HEK293 (cell line): Measurements from ENCODE around the gene BRSK1.

ENCODE experiments used
- EGR2 ChIP-seq: fragments of 450-650 bp; formaldehyde crosslinking; IDR thresholded peaks from 2 replicates; pipeline ENCODE4 v1.5.1; 2016; ENCODE audit warnings: low read depth, missing biosample characterization, missing genetic modification characterization
- GLI4 ChIP-seq: fragments of 450-650 bp; formaldehyde crosslinking; IDR thresholded peaks from 2 replicates; pipeline ENCODE4 v1.5.1; 2016; ENCODE audit warnings: missing biosample characterization, missing genetic modification characterization
- GLIS1 ChIP-seq: fragments of 450-650 bp; formaldehyde crosslinking; IDR thresholded peaks from 2 replicates; pipeline ENCODE4 v1.5.1; 2016; ENCODE audit warnings: missing biosample characterization, missing genetic modification characterization
- HOXA7 ChIP-seq: sonication (generic); formaldehyde crosslinking; IDR thresholded peaks from 2 replicates; pipeline ENCODE4 v1.8.1; 2022; ENCODE audit warnings: missing genetic modification reagents, borderline replicate concordance
- MYNN ChIP-seq: fragments of 450-650 bp; formaldehyde crosslinking; IDR thresholded peaks from 2 replicates; pipeline ENCODE4 v1.5.1; 2016; ENCODE audit warnings: missing biosample characterization, missing genetic modification characterization, borderline replicate concordance
- PRDM1 ChIP-seq: fragments of 450-650 bp; formaldehyde crosslinking; IDR thresholded peaks from 2 replicates; pipeline ENCODE4; 2016; ENCODE audit warnings: missing biosample characterization, missing genetic modification characterization
- RBAK ChIP-seq: fragments of 450-650 bp; formaldehyde crosslinking; IDR thresholded peaks from 2 replicates; pipeline ENCODE4 v1.5.1; 2016; ENCODE audit warnings: missing biosample characterization, missing genetic modification characterization
- YY1 ChIP-seq: fragments of 450-650 bp; formaldehyde crosslinking; IDR thresholded peaks from 2 replicates; pipeline ENCODE4 v1.5.1; 2018; ENCODE audit warnings: missing biosample characterization, missing genetic modification characterization
- ZBTB21 ChIP-seq: fragments of 450-650 bp; formaldehyde crosslinking; IDR thresholded peaks from 2 replicates; pipeline ENCODE4 v1.5.1; 2017; ENCODE audit warnings: missing biosample characterization, missing genetic modification characterization
- ZBTB7A ChIP-seq: fragments of 450-650 bp; formaldehyde crosslinking; IDR thresholded peaks from 2 replicates; pipeline ENCODE4 v1.5.1; 2016; ENCODE audit warnings: low read depth, missing biosample characterization, missing genetic modification characterization
- ZFHX2 ChIP-seq: fragments of 450-650 bp; formaldehyde crosslinking; conservative IDR thresholded peaks from 2 replicates; pipeline ENCODE4 v1.5.1; 2016; ENCODE audit warnings: missing biosample characterization, missing genetic modification characterization
- ZFP37 ChIP-seq: fragments of 450-650 bp; formaldehyde crosslinking; IDR thresholded peaks from 2 replicates; pipeline ENCODE4 v1.5.1; 2016; ENCODE audit warnings: missing biosample characterization, missing genetic modification characterization
- ZIC2 ChIP-seq: fragments of 450-650 bp; formaldehyde crosslinking; IDR thresholded peaks from 2 replicates; pipeline ENCODE4 v1.5.1; 2016; ENCODE audit warnings: missing biosample characterization, missing genetic modification characterization
- ZNF174 ChIP-seq: fragments of 450-650 bp; formaldehyde crosslinking; IDR thresholded peaks from 2 replicates; pipeline ENCODE4 v1.5.0; 2017; ENCODE audit warnings: missing biosample characterization, mild to moderate bottlenecking, missing genetic modification characterization
- ZNF211 ChIP-seq: fragments of 450-650 bp; formaldehyde crosslinking; IDR thresholded peaks from 2 replicates; pipeline ENCODE4 v1.5.1; 2016; ENCODE audit warnings: low read depth, missing biosample characterization, missing genetic modification characterization
- ZNF311 ChIP-seq: fragments of 450-650 bp; formaldehyde crosslinking; IDR thresholded peaks from 2 replicates; pipeline ENCODE4 v1.5.1; 2017; ENCODE audit warnings: missing biosample characterization, missing genetic modification characterization, borderline replicate concordance
- ZNF335 ChIP-seq: fragments of 450-650 bp; formaldehyde crosslinking; conservative IDR thresholded peaks from 2 replicates; pipeline ENCODE4 v1.5.1; 2016; ENCODE audit warnings: missing biosample characterization, missing genetic modification characterization
- ZNF341 ChIP-seq: fragments of 450-650 bp; formaldehyde crosslinking; IDR thresholded peaks from 2 replicates; pipeline ENCODE4; 2016; ENCODE audit warnings: low read depth, missing biosample characterization, missing genetic modification characterization
- ZNF366 ChIP-seq: fragments of 450-650 bp; formaldehyde crosslinking; conservative IDR thresholded peaks from 2 replicates; pipeline ENCODE4 v1.5.1; 2016; ENCODE audit warnings: missing biosample characterization, missing genetic modification characterization
- ZNF501 ChIP-seq: fragments of 450-650 bp; formaldehyde crosslinking; IDR thresholded peaks from 2 replicates; pipeline ENCODE4 v1.5.1; 2016; ENCODE audit warnings: missing biosample characterization, missing genetic modification characterization
- ZNF629 ChIP-seq: fragments of 450-650 bp; formaldehyde crosslinking; IDR thresholded peaks from 2 replicates; pipeline ENCODE4 v1.5.1; 2017; ENCODE audit warnings: missing biosample characterization, missing genetic modification characterization
- ZNF785 ChIP-seq: fragments of 450-650 bp; formaldehyde crosslinking; IDR thresholded peaks from 2 replicates; pipeline ENCODE4 v1.5.1; 2016; ENCODE audit warnings: missing biosample characterization, missing genetic modification characterization
- ZNF791 ChIP-seq: fragments of 450-650 bp; formaldehyde crosslinking; IDR thresholded peaks from 2 replicates; pipeline ENCODE4 v1.5.1; 2016; ENCODE audit warnings: missing biosample characterization, missing genetic modification characterization
- TF ChIP-seq, protein P1 (sequence below): fragments of 450-650 bp; formaldehyde crosslinking; IDR thresholded peaks from 2 replicates; pipeline ENCODE4 v1.5.1; 2016; ENCODE audit warnings: missing biosample characterization, missing genetic modification characterization
- TF ChIP-seq, protein P2 (sequence below): fragments of 450-650 bp; formaldehyde crosslinking; IDR thresholded peaks from 2 replicates; pipeline ENCODE4 v1.5.1; 2017; ENCODE audit warnings: missing biosample characterization, missing genetic modification characterization
- TF ChIP-seq, protein P3 (sequence below): fragments of 450-650 bp; formaldehyde crosslinking; IDR thresholded peaks from 2 replicates; pipeline ENCODE4 v1.5.1; 2016; ENCODE audit warnings: missing biosample characterization, missing genetic modification characterization, low read depth
- TF ChIP-seq, protein P4 (sequence below): fragments of 450-650 bp; formaldehyde crosslinking; IDR thresholded peaks from 2 replicates; pipeline ENCODE4 v1.5.1; 2016; ENCODE audit warnings: missing biosample characterization, missing genetic modification characterization
- TF ChIP-seq, protein P5 (sequence below): fragments of 450-650 bp; formaldehyde crosslinking; IDR thresholded peaks from 2 replicates; pipeline ENCODE4 v1.5.1; 2016; ENCODE audit warnings: missing biosample characterization, missing genetic modification characterization

Gene BRSK1

DNA sequence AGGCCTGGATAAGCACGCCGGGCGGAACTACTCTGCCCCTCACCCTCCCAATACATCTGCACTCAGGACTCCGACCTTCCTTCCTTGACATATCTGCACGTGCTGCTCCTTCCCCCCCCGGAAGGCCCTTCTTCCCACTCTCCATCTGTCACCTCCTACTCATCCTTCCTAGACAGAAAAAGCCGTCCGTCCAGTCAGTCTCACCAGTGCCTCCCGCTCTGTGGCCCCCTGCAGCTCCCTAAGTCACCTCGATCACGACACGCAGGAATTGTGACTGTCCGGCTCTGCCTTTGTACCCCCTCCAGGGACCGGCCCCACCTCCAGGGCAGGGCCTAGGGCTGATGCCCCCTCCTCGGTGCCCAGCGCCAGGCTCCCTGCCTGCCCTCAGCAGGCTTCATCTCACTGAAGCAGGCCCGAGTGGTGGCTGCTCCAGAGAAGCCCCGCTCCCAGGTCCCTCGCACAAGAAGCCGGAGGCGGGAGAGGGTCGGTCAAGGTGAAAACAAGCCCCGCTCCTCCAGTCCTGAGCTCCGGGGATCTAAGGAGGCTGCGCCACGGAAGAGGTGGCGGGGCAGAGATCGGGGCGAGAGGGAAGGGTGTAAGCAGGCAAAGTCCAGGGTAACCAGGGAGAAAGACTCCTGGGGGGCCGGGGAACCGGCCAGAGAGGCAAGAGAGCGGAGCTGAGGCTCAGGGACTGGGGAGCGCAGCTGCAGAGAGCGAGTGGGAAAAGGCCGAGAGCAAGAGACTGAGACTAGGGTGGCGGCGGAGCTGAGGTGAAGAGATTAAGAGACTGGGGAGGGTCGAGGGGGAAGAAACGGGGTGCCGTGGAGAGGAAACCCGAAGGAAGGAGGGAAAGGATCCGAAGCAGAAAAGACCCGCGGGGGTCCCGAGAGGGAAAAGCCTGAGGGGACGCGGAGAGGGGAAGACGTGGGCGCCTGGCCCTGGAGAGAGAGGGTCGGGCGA, 26.1 kb upstream of the BRSK1 start (continued):
- TF ChIP-seq ZNF785 (tag by site-specific recombination): no peak
- TF ChIP-seq, protein P1, sequence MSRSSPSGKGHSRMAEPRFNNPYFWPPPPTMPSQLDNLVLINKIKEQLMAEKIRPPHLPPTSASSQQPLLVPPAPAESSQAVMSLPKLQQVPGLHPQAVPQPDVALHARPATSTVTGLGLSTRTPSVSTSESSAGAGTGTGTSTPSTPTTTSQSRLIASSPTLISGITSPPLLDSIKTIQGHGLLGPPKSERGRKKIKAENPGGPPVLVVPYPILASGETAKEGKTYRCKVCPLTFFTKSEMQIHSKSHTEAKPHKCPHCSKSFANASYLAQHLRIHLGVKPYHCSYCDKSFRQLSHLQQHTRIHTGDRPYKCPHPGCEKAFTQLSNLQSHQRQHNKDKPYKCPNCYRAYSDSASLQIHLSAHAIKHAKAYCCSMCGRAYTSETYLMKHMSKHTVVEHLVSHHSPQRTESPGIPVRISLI (tag by site-specific recombination): no peak
- peak; percentile 51 for TF ChIP-seq ZNF335 (tag by site-specific recombination)
- no peak for TF ChIP-seq HOXA7 (CRISPR knock-in tag)
- TF ChIP-seq ZNF366 (tag by site-specific recombination): 0 out of 2 replicates have a peak, but pooled peaks have one; percentile 10
- no peak for TF ChIP-seq ZNF174 (tag by site-specific recombination)
- no peak for TF ChIP-seq ZFP37 (tag by site-specific recombination)
- TF ChIP-seq PRDM1 (tag by site-specific recombination): no peak
- no peak for TF ChIP-seq YY1
- TF ChIP-seq, protein P2, sequence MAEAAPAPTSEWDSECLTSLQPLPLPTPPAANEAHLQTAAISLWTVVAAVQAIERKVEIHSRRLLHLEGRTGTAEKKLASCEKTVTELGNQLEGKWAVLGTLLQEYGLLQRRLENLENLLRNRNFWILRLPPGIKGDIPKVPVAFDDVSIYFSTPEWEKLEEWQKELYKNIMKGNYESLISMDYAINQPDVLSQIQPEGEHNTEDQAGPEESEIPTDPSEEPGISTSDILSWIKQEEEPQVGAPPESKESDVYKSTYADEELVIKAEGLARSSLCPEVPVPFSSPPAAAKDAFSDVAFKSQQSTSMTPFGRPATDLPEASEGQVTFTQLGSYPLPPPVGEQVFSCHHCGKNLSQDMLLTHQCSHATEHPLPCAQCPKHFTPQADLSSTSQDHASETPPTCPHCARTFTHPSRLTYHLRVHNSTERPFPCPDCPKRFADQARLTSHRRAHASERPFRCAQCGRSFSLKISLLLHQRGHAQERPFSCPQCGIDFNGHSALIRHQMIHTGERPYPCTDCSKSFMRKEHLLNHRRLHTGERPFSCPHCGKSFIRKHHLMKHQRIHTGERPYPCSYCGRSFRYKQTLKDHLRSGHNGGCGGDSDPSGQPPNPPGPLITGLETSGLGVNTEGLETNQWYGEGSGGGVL (tag by site-specific recombination): peak; percentile 46
- TF ChIP-seq, protein P3, sequence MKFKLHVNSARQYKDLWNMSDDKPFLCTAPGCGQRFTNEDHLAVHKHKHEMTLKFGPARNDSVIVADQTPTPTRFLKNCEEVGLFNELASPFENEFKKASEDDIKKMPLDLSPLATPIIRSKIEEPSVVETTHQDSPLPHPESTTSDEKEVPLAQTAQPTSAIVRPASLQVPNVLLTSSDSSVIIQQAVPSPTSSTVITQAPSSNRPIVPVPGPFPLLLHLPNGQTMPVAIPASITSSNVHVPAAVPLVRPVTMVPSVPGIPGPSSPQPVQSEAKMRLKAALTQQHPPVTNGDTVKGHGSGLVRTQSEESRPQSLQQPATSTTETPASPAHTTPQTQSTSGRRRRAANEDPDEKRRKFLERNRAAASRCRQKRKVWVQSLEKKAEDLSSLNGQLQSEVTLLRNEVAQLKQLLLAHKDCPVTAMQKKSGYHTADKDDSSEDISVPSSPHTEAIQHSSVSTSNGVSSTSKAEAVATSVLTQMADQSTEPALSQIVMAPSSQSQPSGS: no peak
- TF ChIP-seq ZIC2 (tag by site-specific recombination): peak; percentile 44
- no peak for TF ChIP-seq RBAK
- peak; percentile 91 for TF ChIP-seq GLIS1
- peak; percentile 85 for TF ChIP-seq EGR2 (tag by site-specific recombination)
- TF ChIP-seq ZNF311: no peak
- peak; percentile 93 for TF ChIP-seq ZFHX2 (tag by site-specific recombination)
- TF ChIP-seq MYNN: no peak
- TF ChIP-seq GLI4 (tag by site-specific recombination): no peak
- TF ChIP-seq ZNF341 (tag by site-specific recombination): 0 out of 2 replicates have a peak, but pooled peaks have one; percentile 16
- TF ChIP-seq ZBTB7A (tag by site-specific recombination): no peak
- TF ChIP-seq ZBTB21 (tag by site-specific recombination): no peak
- no peak for TF ChIP-seq ZNF629 (tag by site-specific recombination)
- TF ChIP-seq ZNF791: no peak
- no peak for TF ChIP-seq ZNF211 (tag by site-specific recombination)
- TF ChIP-seq, protein P4, sequence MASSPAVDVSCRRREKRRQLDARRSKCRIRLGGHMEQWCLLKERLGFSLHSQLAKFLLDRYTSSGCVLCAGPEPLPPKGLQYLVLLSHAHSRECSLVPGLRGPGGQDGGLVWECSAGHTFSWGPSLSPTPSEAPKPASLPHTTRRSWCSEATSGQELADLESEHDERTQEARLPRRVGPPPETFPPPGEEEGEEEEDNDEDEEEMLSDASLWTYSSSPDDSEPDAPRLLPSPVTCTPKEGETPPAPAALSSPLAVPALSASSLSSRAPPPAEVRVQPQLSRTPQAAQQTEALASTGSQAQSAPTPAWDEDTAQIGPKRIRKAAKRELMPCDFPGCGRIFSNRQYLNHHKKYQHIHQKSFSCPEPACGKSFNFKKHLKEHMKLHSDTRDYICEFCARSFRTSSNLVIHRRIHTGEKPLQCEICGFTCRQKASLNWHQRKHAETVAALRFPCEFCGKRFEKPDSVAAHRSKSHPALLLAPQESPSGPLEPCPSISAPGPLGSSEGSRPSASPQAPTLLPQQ: 0 out of 2 replicates have a peak, but pooled peaks have one; percentile 17
- TF ChIP-seq, protein P5, sequence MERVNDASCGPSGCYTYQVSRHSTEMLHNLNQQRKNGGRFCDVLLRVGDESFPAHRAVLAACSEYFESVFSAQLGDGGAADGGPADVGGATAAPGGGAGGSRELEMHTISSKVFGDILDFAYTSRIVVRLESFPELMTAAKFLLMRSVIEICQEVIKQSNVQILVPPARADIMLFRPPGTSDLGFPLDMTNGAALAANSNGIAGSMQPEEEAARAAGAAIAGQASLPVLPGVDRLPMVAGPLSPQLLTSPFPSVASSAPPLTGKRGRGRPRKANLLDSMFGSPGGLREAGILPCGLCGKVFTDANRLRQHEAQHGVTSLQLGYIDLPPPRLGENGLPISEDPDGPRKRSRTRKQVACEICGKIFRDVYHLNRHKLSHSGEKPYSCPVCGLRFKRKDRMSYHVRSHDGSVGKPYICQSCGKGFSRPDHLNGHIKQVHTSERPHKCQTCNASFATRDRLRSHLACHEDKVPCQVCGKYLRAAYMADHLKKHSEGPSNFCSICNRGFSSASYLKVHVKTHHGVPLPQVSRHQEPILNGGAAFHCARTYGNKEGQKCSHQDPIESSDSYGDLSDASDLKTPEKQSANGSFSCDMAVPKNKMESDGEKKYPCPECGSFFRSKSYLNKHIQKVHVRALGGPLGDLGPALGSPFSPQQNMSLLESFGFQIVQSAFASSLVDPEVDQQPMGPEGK (tag by site-specific recombination): peak; percentile 40
- TF ChIP-seq ZNF501 (tag by site-specific recombination): 0 out of 2 replicates have a peak, but pooled peaks have one; percentile 15
